GM18526 (cell line): Measurements from ENCODE around the gene CASP9.

Experiments
- POLR2A ChIP-seq: IDR thresholded peaks from 3 replicates; pipeline ENCODE4 v1.6.1; 2011; ENCODE audit not compliant: insufficient read length; ENCODE audit errors: extremely low read depth

Gene CASP9

DNA sequence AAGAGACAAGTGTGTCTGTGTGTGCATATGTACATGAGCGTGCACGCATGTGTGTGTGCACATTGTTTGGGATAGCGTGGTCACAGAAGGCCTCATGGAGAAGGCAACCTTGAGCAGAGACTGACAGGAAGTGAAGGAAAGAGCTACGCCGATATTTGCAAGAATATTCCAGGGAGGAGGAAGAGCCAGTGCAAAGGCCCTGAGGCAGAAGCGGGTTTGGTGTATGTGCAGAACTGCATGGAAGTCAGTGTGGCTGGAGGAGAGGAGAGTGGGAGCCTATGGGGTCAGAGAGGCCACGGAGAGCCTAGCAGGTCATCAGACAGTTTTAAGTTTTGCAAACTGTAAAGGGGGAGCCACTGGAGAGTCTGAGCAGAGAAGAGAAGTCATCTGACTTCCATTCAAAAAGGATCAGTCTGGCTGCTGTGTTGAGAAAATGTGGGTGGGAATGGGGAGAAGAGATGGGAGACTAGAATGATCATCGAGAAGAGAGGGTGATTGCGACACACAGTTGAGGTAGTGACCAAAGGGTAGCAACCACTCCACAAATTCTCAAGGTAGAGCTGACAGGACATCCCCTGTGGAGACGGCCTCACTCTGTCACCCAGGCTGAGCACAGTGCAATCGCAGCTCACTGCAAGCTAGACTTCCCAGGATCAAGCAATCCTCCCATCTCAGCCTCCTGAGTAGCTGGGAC, 44.2 kb downstream of the CASP9 start:
- no peak for TF ChIP-seq POLR2A

DNA sequence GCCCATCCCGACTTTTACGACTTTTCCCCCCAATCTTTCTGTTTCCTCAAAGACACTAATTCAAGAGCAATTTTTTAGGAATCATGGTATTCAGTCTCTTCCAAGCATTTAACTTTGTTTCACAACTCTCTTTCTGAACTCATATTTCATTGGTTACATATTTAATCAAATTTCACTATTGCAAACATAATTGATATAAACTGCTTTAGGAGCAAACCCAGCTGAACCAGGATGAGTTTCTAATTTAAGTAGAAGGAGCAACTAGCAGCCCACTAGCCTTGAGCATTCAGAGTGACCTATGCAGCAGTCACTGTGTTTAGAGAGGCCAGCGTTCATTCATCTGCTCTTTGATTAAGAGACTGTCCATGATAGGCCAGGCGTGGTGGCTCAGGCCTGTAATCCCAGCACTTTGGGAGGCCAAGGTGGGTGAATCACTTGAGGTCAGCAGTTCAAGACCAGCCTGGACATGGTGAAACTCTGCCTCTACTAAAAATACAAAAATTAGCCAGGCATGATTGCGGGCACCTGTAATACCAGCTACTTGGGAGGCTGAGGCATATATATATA, 46.3 kb downstream of the CASP9 start:
- TF ChIP-seq POLR2A: no peak

DNA sequence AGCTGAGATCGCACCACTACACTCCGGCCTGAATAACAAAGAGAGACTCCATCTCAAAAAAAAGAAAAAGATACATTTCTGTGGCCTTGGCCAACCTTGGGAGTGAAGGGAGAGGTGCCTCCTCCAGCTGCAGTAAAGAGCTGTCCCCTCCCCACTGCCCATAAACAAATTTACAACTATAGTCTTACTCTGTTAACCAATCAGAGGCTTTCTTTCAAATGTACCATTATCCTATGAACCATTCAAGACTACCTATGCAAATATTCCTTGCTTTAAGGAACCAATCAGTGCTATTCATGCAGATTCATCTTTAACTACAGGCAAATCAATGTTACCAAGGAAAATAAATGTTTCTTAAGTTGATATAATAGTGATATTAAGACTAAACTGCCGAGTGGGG, 47.1 kb downstream of the CASP9 start:
- TF ChIP-seq POLR2A: no peak

DNA sequence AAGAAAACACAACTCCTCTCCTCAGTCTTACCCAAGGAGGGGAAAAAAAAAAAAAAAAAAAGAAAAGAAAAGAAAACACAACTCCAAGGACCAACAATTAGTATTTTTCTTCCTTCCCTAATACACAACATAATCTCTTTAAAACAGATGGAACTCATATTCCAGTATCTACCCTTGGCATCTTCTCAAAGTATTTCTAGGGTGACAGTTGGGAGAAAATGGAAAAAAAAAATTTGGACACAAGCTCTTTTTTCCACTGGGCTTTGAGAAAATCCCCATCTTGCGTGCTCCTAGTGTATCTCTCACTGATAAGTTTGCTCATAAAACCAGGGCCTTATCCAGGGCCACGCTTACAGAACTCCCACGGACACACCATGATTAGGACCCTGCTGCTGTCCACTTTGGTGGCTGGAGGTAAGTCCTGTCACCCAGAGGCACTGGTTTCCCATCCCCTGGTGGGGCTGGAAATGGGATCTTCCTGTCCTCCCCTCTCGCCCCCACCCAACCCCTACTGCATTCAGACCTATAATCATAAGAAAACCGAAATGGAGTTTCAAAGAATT, 48.2 kb downstream of the CASP9 start, which contains the start of gene CELA2B:
Gene CELA2B, plus strand, starts transcription at position 353 of the 563 bp plus-strand sequence. Its CDS starts 22 bp downstream, at position 375.
- TF ChIP-seq POLR2A: no peak

DNA sequence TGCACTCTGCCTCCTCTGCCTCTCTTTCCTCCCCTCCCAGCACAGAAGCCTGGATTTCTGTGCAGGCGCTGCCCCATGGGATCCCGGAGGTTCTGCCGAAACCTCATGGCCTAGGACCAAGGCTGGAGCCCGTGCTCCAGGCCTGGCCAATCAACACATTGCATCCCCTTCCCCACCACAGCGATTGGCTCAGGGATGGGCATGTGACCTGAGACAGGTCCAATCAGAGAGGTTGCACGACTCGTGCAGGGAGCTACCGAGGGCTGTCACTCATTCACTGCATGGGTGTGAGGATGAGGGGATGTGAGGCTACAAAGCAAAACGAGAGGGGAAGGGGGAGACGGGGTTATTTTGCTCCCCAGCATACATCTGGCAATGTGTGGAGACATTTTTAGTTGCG, 51.4 kb downstream of the CASP9 start:
- no peak for TF ChIP-seq POLR2A

DNA sequence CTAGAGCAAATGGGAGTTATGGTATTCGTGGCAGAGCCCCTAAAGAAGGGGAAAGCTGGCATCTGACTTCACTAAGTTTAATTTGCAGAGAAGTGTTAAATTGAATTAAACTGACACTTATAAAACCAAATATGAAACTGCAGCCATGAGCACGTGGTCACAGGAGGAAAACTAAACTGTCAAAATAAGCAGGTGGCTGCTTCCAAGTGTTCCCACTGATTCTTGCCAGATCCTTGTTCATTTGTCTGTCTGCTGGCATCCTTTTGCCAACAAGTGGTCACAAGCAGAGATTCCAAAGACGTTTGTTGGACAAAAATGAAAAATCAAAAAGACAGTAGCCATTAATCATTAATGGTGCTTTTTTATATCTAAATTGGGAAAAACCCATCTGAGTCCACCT, 54.7 kb downstream of the CASP9 start:
- no peak for TF ChIP-seq POLR2A

DNA sequence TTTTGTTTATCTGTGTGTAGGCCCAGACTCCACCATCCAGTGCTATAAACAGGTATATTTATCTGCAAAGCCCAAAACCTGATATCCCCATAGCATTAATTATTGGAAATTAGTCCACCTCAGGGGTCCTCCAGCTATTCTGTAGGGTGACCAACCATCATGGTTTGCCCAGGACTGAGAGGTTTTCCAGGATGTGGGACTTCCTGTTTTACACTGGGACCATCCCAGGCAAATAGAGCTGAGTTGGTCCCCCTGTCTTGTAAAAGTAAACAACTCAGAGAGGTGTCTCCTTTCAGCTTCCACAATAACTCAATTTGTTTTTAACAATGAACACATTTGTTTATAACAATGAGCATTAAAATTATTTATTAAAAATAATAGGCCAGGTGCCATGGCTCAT, 55.9 kb downstream of the CASP9 start:
- no peak for TF ChIP-seq POLR2A

DNA sequence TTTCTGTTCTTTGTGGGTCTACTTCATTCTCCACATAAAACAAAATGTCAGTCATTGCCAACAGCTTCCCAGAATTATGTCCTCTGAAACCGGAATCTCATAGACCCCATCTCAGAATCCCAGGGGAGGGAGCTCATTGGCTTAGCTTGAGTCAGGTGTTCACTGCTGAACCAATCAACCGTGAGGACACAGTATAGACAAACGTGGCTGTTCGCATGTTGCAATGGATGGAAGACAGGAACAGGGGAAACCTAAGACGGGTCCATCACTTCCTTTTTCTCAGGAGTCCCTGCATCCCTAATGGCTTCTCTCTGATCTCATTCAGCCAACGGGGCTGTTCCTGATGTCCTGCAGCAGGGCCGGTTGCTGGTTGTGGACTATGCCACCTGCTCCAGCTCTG, 58.3 kb downstream of the CASP9 start:
- no peak for TF ChIP-seq POLR2A

DNA sequence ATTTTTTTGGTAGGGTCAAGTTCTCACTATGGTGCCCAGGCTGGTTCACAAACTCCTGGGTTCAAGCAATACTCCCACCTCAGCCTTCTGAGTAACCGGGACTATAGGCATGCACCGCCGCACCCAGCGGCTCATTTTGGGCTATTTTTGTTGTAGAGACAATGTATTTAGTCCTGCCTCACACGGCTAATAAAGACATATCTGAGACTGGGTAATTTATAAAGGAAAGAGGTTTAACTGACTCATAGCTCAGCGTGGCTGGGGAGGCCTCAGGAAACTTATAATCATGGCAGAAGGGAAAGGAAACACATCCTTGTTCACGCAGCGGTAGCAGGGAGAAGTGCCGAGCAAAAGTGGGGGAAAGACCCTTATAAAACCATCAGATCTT, 63.3 kb downstream of the CASP9 start:
- TF ChIP-seq POLR2A: no peak

DNA sequence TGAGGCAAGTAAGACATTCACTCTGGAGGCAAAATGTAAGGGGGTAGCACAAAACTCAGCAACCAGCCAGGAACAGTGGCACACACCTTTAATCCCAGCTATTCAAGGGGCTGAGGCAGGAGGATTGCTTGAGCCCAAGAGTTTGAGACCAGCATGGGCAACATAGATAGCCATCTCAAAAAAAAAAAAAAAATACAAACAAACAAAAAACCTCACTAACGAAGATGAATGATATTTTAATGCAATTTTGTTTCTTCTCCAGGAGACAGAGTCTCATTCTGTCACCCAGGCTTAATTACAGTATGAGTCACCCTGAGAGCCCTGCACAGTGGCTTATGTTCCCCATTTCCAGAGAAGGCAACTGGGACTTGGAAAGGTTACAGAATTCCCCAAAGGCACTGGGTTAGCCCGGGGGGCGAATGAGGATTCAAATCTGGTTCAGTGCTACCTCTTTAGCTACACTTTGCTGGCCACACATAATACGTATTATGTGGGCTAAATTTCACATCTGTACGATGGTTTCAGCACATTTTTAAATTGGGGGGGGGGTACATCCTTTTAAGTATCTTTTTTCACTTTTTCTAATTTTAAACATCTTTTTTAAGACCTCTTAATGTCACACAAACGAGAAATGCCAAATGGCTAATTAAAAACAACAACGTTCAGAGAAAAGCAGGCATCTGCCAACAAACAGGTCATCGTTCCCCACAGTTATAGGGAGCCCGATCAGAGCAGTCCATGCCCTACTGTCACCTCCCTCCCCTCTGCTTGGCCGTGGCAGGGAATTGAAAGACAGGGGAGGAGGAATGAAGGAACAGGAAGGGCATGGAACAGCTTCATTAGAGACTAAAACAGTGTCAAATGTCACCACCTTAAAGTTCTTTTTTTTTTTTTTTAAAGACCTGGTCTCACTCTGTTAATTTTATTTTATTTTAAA, 64.0 kb downstream of the CASP9 start:
- TF ChIP-seq POLR2A: no peak

DNA sequence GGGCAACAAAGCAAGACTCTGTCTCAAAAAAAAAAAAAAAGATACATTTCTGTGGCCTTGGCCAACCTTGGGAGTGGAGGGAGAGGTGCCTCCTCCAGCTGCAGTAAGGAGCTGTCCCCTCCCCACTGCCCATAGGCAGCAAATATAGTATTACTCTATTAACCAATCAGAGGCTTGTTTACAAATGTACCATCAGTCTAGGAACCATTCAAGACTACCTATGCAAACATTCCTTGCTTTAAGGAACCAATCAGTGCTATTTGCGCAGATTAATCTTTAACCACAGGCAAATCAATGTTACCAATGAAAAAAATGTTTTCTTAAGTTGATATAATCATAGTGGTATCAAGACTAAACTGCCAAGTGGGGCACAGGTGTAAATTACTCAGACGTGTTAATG, 66.4 kb downstream of the CASP9 start:
- TF ChIP-seq POLR2A: no peak

DNA sequence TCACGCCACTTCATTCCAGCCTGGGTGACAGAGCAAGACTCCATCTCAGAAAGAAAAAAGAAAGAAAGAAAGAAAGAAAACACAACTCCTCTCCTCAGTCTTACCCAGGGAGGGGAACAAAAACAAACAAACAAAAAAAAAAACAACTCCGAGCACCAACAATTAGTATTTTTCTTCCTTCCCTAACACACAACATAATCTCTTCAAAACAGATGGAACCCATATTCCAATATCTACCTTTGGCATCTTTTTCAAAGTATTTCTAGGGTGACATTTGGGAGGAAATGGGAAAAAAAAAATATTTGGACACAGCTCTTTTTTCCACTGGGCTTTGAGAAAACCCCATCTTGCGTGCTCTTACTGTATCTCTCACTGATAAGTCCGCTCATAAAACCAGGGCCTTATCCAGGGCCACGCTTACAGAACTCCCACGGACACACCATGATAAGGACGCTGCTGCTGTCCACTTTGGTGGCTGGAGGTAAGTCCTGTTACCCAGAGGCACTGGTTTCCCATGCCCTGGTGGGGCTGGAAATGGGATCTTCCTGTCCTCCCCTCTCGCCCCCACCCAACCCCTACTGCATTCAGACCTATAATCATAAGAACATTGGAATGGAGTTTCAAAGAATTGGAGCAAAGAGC, 67.6 kb downstream of the CASP9 start, which contains the start of gene CELA2A:
Gene CELA2A, plus strand, starts transcription at position 420 of the 642 bp plus-strand sequence. Its CDS starts 22 bp downstream, at position 442.
- no peak for TF ChIP-seq POLR2A

DNA sequence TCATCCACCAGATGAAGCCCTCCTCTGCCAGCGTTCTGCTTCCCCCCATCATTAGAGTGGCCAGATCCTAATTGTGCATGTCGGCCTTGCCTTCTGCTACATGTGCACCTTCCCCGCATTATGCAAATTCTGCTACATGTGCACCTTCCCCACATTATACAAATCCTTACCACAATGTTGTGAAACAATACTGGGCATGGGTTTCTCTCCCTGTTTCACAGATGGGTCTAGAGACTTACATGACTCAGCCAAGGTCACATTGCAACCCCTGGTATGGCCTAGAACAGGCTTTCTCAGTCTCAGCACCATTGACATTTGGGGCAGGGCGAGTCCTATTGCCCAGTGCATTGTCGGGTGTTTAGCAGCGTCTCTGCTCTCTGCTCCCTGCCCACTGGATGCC, 68.5 kb downstream of the CASP9 start:
- TF ChIP-seq POLR2A: no peak

DNA sequence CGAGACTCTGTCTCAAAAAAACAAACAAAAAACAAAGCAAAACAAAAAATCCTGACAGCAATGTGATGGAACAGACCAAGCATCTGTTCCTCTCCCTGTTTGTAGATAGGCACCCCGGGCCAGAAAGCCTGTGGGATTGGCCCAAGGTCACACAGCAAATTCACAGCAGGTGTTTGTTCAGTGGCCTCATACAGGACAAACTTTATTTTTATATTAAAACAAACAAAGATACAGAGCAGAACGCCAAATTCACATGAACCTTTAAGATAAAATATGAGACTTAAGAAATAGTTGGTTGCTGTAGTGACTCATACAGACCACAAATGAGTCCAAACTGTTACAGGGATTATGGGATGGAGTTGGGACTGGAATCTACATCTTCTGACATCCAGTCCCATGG, 69.8 kb downstream of the CASP9 start:
- TF ChIP-seq POLR2A: no peak

DNA sequence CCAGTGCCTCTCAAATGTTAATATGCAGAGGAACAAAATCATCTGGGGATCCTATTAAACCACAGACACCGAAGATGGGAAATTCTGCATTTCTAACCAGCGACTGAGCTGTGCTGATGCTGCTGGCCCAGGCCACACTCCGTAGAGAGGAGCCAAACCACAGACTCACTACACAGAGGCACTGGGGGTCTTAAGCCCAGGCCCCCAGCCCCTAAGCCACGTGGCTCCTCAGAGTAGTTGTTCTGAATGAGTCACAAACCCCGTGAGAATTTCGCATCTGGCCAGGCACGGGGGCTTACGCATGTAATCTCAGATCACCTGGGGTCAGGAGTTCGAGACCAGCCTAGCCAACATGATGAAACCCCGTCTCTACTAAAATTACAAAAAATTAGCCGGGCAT, 70.3 kb downstream of the CASP9 start:
- no peak for TF ChIP-seq POLR2A
